Measurements from ENCODE around the gene USE1.
"Not testable (repeated sequence)": the region's sequence is repeated elsewhere in the genome, so short reads cannot be mapped to it uniquely, and the experiment has no call there.

USE1 gene, protein sequence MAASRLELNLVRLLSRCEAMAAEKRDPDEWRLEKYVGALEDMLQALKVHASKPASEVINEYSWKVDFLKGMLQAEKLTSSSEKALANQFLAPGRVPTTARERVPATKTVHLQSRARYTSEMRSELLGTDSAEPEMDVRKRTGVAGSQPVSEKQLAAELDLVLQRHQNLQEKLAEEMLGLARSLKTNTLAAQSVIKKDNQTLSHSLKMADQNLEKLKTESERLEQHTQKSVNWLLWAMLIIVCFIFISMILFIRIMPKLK

GRCh38 chr19:17215127-17215971 is at the start of gene USE1:
Gene USE1, plus strand, starts transcription at chr19:17215357. Its CDS starts 49 bp downstream, at chr19:17215406.
- ATAC-seq, result peak; percentile 98

- ATAC-seq, result no peak
Observed at GRCh38 chr19:17165715-17166114, 49.4 kb upstream of the USE1 start.

GRCh38 chr19:17170538-17171297 is 44.4 kb upstream of the USE1 start:
- ATAC-seq, result peak; percentile 43 to 51

GRCh38 chr19:17171874-17172273 is 43.3 kb upstream of the USE1 start:
- ATAC-seq, result no peak

DNA sequence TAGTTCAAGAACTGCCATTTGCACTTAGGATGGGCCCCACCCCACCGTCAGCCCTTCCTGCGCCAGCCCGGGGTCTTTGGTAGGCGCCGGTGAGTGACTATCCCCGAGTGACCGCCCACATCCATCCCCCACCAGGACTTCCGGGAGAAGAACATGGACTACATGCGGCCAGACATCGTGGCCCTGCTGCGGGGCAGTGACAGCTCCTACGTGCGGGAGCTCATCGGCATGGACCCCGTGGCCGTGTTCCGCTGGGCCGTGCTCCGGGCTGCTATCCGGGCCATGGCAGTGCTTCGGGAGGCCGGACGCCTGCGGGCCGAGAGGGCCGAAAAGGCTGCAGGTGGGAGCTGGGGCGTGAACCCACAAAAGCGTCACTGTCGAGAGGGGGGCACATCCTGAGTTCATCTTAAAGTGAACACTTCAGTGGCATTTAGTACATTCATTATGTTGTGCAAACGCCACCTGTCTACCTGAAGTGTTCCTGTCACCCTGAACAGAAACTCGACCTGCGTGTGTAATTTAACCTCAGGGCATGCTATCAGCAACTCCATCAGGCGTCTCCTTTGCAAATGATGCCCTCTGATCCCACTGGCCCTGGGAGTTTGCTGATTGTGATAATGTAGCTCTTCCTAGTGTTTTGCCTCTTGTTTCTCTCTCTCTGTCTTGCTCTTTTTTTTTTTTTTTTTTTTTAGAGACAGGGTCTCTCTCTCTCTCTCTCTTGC is 42.4 kb upstream of the USE1 start:
- no peak for ATAC-seq

DNA sequence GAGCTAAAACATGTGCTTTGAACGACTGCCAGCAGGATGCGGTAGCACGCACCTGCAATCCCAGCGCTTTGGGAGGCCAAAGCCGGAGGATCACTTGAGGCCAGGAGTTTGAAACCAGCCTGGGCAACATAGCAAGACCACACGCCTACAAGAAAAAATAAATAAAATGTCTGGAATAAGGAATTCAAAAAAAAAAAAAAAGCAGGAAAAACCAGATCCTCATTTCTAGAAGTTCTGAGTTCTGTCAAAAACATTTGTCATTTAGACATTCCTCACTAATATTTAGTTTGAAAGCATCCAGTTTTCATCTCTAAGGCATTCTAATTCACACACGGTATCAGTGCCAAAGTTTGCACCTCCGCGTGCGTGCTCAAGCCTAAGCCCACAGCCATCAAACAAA is 36.9 kb upstream of the USE1 start:
- ATAC-seq, result no peak

DNA sequence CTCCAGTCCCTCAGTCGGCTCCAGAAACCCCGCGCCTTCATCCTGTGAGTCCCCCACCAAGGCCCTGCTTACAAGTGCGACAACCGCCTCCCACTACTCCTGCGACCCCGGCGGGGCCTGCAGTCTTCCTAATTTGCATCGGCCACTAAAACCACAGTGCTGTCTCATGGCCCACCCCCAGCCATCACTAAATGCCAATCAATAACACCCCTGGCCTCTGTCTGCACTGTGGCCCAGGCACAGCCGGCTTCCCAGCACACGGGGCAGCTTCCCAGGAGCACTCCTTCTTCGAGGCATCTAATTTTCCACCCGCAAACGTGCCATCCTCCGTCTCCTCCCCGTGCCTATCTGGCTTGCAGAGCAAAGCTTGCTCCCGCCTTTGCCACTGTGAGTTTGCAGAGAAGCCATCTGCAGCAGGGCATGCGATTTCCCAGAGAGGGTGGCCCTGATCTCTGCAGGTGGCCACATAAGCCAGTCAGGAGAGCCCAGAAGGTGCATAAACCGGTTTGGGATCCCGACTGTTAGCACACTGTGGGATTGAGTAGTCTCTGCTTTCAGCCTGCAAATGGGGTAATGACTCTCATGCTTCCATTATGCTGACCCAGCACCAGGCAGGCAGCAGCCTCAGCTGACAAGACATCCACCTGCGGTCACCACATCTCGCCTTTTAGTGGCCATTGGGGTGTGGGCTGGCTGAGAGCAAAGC is 34.0 kb upstream of the USE1 start:
- no peak for ATAC-seq

DNA sequence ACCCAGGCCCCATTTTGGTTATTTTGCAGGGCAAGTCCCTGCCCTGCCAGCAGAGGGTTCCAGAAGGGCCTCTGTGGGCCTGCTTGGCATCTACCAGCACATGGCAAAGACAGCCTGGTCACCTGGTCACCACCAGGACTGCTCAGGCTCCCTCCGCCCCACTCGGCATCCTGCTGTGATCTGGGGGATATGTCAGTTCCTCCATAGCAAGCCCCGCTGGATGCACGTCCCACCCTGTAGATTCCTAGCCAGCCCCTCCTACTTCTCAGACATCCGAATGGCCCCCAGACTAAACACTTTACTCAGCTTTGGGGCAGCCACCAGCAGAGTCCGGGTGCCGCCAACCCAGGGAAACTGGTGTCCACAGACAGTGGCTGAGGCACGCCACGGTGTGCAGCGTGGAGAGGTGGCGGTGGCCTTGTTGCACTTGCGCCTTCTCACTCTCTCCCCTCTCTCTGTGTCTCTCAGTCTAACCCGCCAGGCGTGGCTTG is 31.8 kb upstream of the USE1 start:
- ATAC-seq, result peak; percentile 25 to 39

GRCh38 chr19:17183858-17184321 is 31.3 kb upstream of the USE1 start:
- peak; percentile 49 to 66 for ATAC-seq

DNA sequence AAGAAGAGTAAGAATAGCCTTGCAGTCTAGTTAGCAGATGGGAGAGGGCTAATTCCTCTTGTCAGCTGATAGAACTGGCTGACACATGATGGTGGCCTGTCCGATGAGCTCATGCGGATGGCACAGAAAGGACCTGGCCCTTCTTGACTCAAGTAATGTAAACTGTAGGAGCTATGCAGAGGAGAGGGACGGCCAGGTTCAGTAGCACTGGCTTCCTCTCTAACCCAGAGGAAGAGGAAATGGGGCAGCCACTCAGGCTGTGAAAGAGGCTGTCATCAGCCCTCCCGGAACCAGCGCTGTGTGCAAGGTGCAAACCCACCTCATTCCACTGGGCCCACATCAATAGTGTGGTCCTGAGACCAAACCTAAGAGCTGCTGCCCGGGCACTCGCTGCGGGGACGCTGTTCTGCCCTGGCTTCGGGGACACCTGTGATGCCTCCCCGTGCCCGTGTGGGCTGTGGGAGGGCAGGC is 30.8 kb upstream of the USE1 start:
- peak; percentile 79 to 80 for ATAC-seq

- ATAC-seq, result no peak
Observed at GRCh38 chr19:17185590-17185989, 29.6 kb upstream of the USE1 start.

GRCh38 chr19:17191736-17192135 is 23.4 kb upstream of the USE1 start:
- ATAC-seq, result not testable (repeated sequence)

DNA sequence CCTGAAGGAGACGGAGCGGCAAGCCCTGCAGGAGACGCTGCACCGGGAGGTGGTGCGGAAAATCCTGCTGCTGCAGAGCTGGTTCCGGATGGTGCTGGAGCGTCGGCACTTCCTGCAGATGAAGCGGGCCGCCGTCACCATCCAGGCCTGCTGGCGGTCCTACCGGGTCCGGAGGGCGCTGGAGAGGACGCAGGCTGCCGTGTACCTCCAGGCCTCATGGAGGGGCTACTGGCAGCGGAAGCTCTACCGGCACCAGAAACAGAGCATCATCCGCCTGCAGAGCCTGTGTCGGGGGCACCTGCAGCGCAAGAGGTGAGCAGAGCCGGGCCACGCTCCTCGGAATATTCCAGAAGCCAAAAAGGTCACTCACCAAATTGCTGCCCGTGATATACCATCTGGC is 22.4 kb upstream of the USE1 start:
- ATAC-seq, result no peak

- no peak for ATAC-seq
Observed at GRCh38 chr19:17194608-17195007, 20.5 kb upstream of the USE1 start.

GRCh38 chr19:17195106-17195505 is 20.1 kb upstream of the USE1 start:
- no peak for ATAC-seq

DNA sequence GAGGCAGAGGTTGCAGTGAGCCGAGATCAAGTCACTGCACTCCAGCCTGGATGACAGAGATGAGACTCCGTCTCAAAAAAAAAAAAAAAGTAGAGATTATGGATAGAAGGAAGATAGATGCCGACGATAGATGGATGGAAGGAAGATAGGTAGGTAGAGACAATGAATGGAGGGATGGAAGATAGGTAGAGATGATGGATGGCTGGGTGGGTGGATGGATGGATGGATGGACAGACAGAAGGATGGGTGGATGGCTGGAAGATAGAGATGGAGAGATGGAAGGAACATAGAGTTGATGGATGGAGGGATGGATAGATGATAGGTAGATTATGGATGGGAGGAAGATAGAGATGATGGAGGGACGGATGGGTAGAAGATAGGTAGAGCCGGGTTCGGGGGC is 18.5 kb upstream of the USE1 start:
- no peak for ATAC-seq

GRCh38 chr19:17197666-17198065 is 17.5 kb upstream of the USE1 start:
- ATAC-seq, result no peak

GRCh38 chr19:17200408-17201079 is 14.6 kb upstream of the USE1 start:
- no peak for ATAC-seq

DNA sequence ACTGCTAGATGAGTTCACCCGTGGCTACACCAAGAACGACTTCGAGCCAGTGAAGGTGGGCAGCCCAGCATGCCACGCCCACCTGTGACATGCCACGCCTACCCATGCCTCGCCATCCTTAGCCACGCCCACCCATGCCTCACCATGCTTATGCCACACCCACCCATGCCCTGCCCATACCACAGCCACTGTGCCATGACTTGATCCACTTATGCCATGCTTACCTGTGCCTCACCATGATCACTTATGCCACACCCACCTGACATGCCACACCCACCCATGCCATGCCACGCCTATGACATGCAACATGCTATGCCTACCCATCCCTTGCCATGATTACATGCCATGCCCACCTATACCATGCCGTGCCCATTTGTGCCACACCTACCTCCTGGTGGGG is 12.9 kb upstream of the USE1 start:
- ATAC-seq, result peak in 1 of 2 donors; percentile 47

DNA sequence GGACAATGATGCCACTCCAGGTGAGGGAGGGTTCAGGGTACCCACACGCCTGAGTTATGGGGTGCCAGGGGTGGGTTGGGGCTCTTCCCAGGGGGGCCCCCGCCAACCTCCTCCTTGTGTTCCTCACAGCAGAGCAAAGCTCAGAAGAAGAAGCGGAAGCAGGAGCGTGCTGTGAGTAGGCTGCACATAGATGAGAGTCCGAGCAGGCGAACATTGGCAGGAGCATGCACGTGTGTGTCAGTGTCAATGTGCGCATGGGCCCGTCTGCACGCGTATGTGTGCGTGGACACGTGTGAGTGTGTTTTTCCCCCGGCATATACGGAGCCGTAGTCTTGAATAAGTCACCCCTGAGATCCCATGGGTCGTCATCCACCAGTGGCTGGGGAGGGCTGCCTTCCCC is 12.4 kb upstream of the USE1 start:
- ATAC-seq, result no peak

All from activated CD4-positive, CD25-positive, alpha-beta regulatory T cell treated with anti-CD3 and anti-CD28 coated beads, Interleukin-2, amount 50 U/mL, for 24 hours (primary cell).